CD4-positive, alpha-beta T cell treated with Interleukin-17A for 4 hours (primary cell): ENCODE data around the gene PPIL4.
A peak's percentile ranks its signal among the peaks of the same experiment; 100 is the strongest.
"Not testable (repeated sequence)": the region's sequence is repeated elsewhere in the genome, so short reads cannot be mapped to it uniquely, and the experiment has no call there.

Source experiments
- DNase-seq: peaks from one replicate; pipeline ENCODE4 v3.0.0-alpha.2; 2020; ENCODE audit warnings: mixed read lengths

Gene PPIL4

GRCh38 chr6:149482545-149483333, 63.1 kb downstream of the PPIL4 start:
- DNase-seq, result peak; percentile 44

GRCh38 chr6:149480502-149481280, 65.2 kb downstream of the PPIL4 start:
- peak; percentile 62 for DNase-seq

GRCh38 chr6:149478631-149479314, 67.1 kb downstream of the PPIL4 start:
- DNase-seq, result no peak

- DNase-seq, result no peak
These were observed 68.3 kb downstream of the PPIL4 start for GRCh38 chr6:149477544-149477943.

GRCh38 chr6:149476789-149477455, 68.9 kb downstream of the PPIL4 start:
- no peak for DNase-seq

DNA sequence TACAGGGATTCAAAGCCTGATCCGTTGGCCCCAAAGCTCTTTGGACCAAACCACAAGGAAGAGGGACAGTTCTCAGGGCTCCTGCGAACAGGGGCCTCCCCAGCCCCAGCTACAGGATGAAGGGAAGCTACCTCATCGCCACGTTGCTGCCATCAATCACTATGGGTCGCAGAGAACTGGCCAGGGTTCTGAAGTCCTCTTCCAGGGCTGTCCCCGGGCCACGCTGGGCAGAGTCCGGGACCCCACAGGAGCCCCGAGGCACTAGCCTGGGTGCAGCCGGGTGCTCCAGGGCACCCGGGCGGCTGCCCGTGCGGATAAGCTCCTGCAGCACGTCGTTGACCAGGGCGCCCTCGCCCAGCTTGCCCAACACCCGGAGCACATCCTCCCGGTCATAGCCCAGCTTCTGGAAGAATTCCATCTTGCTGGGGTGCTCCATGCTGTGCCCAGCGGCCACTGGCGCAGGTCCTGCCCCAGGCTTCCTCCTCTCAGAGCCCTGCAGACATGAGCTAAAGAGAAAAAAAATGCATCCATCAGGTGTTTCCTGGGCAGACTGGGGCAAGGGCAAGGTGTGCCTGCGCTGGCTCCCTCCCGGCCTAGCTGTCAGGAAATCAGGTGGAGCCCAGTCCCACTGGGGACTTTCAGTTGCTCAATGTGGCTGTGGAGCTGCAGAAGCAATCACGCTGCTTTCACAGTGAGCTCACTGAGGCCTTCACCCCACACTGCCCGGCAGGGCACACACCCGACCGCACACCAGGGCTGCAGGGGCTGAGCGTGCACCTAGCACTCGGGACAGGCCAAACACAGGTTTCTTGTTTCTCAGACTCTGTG, 71.5 kb downstream of the PPIL4 start:
- no peak for DNase-seq

- no peak for DNase-seq
These were observed 72.5 kb downstream of the PPIL4 start for GRCh38 chr6:149473080-149474052.

- no peak for DNase-seq
These were observed 73.6 kb downstream of the PPIL4 start for GRCh38 chr6:149472241-149472640.

GRCh38 chr6:149471801-149472200, 74.0 kb downstream of the PPIL4 start:
- no peak for DNase-seq

DNA sequence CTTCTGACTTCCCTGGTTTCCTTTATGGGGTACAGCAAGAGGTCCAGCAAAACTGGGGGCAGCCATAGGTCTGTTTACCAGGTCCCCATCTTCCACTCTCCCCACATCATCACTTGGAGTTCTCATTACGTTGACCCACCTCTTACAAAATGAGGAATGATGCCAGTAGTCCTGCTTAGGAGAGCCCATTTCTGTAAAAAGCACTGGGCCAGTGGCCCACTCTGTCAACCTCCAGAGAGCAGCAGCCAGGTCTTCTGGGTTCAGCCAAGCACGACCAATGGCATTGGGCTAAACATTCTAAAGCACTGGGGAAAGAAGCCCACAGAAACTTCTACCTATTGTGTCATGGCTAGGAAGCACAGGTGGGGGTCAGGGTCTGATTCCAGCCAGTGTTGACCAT, 74.9 kb downstream of the PPIL4 start:
- no peak for DNase-seq

GRCh38 chr6:149468179-149468578, 77.7 kb downstream of the PPIL4 start:
- no peak for DNase-seq

DNA sequence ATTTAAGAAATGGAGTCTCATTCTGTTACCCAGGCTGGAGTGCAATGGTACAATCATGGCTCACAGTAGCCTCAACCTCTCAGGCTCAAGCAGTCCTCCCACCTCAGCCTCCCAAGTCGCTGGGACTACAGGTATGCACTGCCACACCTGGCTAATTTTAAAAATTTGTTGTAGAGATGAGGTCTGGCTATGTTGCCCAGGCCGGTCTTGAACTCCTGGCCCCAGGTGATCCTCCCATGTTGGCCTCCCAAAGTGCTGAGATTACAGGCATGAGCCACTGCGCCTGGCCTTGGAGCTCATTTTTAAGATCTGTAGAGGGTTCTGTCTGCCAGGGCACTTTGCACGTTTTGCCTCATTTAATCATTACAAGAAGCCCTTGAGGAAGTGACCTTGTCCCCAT, 78.6 kb downstream of the PPIL4 start:
- no peak for DNase-seq

- no peak for DNase-seq
These were observed 81.4 kb downstream of the PPIL4 start for GRCh38 chr6:149464411-149464810.

GRCh38 chr6:149463781-149464180, 82.1 kb downstream of the PPIL4 start:
- no peak for DNase-seq

DNA sequence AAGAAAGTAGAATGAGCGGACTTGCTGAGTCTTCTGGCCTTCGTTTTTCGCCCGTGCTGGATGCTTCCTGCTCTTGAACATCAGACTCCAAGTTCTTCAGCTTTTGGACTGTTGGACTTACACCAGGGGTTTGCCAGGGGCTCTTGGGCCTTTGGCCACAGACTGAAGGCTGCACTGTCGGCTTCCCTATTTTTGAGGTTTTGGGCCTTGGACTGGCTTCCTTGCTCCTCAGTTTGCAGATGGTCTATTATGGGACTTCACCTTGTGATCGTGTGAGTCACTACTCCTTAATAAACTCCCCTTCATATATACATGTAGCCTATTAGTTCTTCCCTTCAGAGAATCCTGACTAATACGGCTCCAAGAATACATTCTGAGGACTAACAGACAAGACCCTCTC, 83.1 kb downstream of the PPIL4 start:
- not testable (repeated sequence) for DNase-seq

DNA sequence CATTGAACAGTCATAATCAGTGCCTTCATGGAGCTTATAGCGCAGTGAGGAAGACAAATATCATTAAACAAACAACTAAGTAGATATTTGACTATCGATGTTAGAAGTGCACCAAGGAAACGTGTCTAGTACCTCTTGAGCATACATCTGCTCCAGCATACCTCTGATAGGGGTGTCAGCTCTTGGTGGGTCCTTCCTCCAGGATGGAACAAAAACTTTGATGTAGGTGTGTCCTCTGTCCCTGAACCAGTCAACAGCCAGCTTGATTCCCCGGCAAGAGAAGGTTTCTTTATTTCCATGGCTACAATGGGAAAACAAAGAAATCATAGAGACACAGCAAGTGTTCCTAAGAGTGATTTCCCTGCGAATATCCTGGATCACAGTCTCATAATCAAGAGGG, 84.2 kb downstream of the PPIL4 start:
- no peak for DNase-seq

- not testable (repeated sequence) for DNase-seq
These were observed 85.6 kb downstream of the PPIL4 start for GRCh38 chr6:149460249-149460648.

DNA sequence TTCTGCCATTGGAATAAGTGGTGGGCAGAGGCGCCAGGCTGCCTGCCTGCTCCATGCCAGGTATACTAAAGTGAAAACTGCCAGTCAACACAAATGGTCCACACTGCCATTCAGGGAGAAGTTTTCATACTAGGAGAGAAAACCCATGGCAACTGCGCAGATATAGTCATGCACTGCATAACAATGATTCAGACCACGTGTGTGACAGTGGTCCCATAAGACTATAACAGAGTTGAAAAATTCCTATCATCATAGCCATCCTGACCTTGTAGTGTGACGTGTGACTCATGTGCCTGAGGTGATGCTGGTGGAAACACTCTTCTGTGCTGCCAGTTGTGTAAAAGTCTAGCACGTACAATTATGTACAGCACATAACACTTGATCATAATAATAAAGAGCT, 86.1 kb downstream of the PPIL4 start:
- DNase-seq, result no peak

DNA sequence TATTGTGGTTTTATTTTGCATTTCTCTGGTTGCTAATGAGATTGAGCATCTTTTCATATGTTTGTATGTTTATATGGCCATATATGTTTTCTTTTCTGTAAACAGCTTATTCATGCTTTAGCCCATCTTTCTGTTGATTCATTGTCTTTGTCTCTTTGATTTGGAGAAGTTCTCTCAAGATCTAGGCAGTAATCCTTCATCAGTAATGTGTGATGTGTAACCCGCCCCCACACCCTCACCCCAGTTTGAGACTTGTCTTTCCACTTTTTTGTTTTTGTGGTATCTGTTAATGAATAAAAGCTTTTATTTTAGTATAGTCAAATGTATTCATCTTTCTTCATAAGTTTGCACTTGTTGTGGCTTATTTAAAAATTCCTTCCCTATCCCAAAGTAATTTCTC, 87.0 kb downstream of the PPIL4 start:
- no peak for DNase-seq

- DNase-seq, result no peak
These were observed 87.6 kb downstream of the PPIL4 start for GRCh38 chr6:149458196-149458595.

- no peak for DNase-seq
These were observed 88.4 kb downstream of the PPIL4 start for GRCh38 chr6:149457316-149457884.
